Sigmoid colon (tissue), 7 donors: ENCODE measurements around the gene STX12. TPM values are rescaled to one million over a fixed set of nuclear protein-coding genes. Genes with fewer than 3 reads are reported as not detected.
"Not testable (repeated sequence)": the region's sequence is repeated elsewhere in the genome, so short reads cannot be mapped to it uniquely, and the experiment has no call there.

Experiments
- DNase-seq: peaks from one replicate; pipeline ENCODE4 v3.0.0-alpha.2; 2019
- H3K27ac ChIP-seq, 4 donors: fragments of 200-600 bp; sonication (generic); one replicate each; pipeline ENCODE4 v1.5.1; 2016 to 2019; ENCODE audit warnings: mild to moderate bottlenecking in 1 of 4
- H3K27me3 ChIP-seq, 3 donors: fragments of 200-600 bp; sonication (generic); one replicate each; pipeline ENCODE4 v1.5.1; 2019; ENCODE audit warnings: mild to moderate bottlenecking in 1 of 3
- H3K36me3 ChIP-seq, 4 donors: fragments of 200-600 bp; sonication (generic); one replicate each; pipeline ENCODE4 v1.5.1; 2016 to 2019
- H3K4me1 ChIP-seq, 4 donors: fragments of 200-600 bp; sonication (generic); one replicate each; pipeline ENCODE4 v1.5.1; 2017 to 2019
- H3K4me3 ChIP-seq, 4 donors: fragments of 200-600 bp; sonication (generic); one replicate each; pipeline ENCODE4 v1.5.1; 2017 to 2019; ENCODE audit warnings: mild to moderate bottlenecking in 2 of 4, moderate library complexity in 1 of 4
- H3K9me3 ChIP-seq, 4 donors: fragments of 200-600 bp in 3 of 4; sonication (generic) in 3 of 4; one replicate each; pipeline versions ENCODE4 v1.5.1 to v1.6.1; 2013 to 2019
- EP300 ChIP-seq, 4 donors: sonication (generic); formaldehyde crosslinking; IDR thresholded peaks; one replicate each; pipeline ENCODE4 v1.6.1; 2017; ENCODE audit warnings: antibody characterized with exemption in 4 of 4
- POLR2A ChIP-seq, 2 donors: fragments of 450-650 bp; IDR thresholded peaks; one replicate each; pipeline ENCODE4 v1.6.1; 2016; ENCODE audit warnings: antibody characterized with exemption in 2 of 2, mild to moderate bottlenecking in 2 of 2, moderate library complexity in 2 of 2
- POLR2AphosphoS5 ChIP-seq, 4 donors: sonication (generic); formaldehyde crosslinking; IDR thresholded peaks; one replicate each; pipeline ENCODE4 v1.6.1; 2017; ENCODE audit warnings: antibody characterized with exemption in 4 of 4
- WGBS, 2 donors: extraction: QIAGEN DNeasy Blood & Tissue Kit; methylation state at CpG; one replicate each; pipeline ENCODE4 v1.1.7; 2013; 5-methylcytosine and 5-hydroxymethylcytosine counted together
- intact Hi-C: fragments of 100-400 bp; cut with DNase I; formaldehyde crosslinking; loops from one replicate; pipeline ENCODE4 v1.15.1; 2023
- polyA plus RNA-seq, 3 donors: library from polyadenylated mRNA; stranded (reverse); fragments of 200-250 nt; gene quantifications; one replicate each; pipeline ENCODE4 v1.2.3, GENCODE V29; 2013
- total RNA-seq, 4 donors: library from RNA; depleted of rRNA; stranded (reverse); fragments of >200 nt; gene quantifications; one replicate each; pipeline ENCODE4 v1.1.0, GENCODE V29; 2016
- TF ChIP-seq, protein P1 (sequence below), 4 experiments: fragments of 450-650 bp in 3 of 4; fragments of 200-600 bp in 1 of 4; IDR thresholded peaks; one replicate each; pipeline ENCODE4 v1.5.1; 2016 to 2019; ENCODE audit warnings: antibody characterized with exemption in 4 of 4, mild to moderate bottlenecking in 3 of 4, moderate library complexity in 2 of 4
- donor health status: healthy with polysubstance abuse.
- donor health status: Bipolar disorder and iron deficiency.
- donor health status: healthy.

The STX12 gene
- total and polyA plus RNA-seq, 7 donors, result 38.5 to 78.6 (median 54.2) TPM

DNA sequence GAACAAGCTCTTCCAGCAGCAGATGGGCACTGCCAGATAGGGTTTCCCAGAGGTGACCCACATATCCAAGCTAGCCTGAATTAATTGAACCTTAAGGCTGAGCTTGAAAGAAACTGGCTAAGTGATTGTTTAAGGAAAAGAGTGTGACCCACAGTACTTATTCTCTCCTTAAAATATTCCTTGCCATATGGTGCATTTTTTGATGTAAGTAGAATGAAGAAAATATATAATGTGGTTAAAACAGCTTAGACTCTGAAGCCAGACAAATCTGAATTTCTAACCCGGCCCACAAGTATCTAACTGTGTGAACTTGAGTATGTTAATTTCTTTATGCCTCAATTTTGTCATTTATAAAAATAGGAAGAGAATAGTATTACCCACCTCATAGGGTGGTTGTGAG, 62.5 kb downstream of the STX12 start:
- Histone ChIP-seq H3K9me3 (no peaks in the 10 kb centered on the region), H3K27ac (no peak overlapping the region), H3K36me3 (peaks cover 0 to 44% (median 19%) of the 10 kb centered on the region in 4 donors), H3K4me3 (no peak overlapping the region), H3K4me1 (peaks cover 0 to 20% (median 15%) of the 10 kb centered on the region in 4 donors), H3K27me3 (no peaks in the 10 kb centered on the region)
- WGBS, 2 donors, result 93 to 94% methylated on average over 1 of the region's 1 CpG
- no peak for DNase-seq
- no peak for TF ChIP-seq POLR2AphosphoS5 (IDR thresholded peaks at IDR 0.05)
- no peak for TF ChIP-seq POLR2A (IDR thresholded peaks at IDR 0.05)
- TF ChIP-seq, protein P1, sequence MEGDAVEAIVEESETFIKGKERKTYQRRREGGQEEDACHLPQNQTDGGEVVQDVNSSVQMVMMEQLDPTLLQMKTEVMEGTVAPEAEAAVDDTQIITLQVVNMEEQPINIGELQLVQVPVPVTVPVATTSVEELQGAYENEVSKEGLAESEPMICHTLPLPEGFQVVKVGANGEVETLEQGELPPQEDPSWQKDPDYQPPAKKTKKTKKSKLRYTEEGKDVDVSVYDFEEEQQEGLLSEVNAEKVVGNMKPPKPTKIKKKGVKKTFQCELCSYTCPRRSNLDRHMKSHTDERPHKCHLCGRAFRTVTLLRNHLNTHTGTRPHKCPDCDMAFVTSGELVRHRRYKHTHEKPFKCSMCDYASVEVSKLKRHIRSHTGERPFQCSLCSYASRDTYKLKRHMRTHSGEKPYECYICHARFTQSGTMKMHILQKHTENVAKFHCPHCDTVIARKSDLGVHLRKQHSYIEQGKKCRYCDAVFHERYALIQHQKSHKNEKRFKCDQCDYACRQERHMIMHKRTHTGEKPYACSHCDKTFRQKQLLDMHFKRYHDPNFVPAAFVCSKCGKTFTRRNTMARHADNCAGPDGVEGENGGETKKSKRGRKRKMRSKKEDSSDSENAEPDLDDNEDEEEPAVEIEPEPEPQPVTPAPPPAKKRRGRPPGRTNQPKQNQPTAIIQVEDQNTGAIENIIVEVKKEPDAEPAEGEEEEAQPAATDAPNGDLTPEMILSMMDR (IDR thresholded peaks at IDR 0.05), result no peak
- TF ChIP-seq EP300 (IDR thresholded peaks at IDR 0.05), result no peak
- intact Hi-C loops, result no loop called here

DNA sequence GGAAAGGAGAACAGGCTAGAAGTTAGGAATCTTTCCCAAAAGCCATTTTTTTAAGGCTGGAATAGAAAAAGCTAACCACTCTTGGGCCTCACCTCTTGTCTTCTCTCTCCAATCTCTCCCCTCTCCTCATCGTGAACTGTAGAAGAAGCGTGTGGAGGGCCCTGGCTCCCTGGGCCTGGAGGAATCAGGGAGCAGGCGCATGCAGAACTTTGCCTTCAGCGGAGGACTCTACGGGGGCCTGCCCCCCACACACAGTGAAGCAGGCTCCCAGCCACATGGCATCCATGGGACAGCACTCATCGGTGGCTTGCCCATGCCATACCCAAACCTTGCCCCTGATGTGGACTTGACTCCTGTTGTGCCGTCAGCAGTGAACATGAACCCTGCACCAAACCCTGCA, 76.9 kb downstream of the STX12 start:
- DNase-seq, result peak; percentile 46
- Histone ChIP-seq H3K27ac (no peak overlapping the region), H3K4me3 (no peak overlapping the region), H3K27me3 (no peaks in the 10 kb centered on the region), H3K4me1 (no peaks in the 10 kb centered on the region), H3K9me3 (no peaks in the 10 kb centered on the region), H3K36me3 (peaks cover 26 to 69% (median 44%) of the 10 kb centered on the region in 4 donors)
- intact Hi-C loops, result no loop called here
- TF ChIP-seq EP300 (IDR thresholded peaks at IDR 0.05) (no peak), POLR2AphosphoS5 (IDR thresholded peaks at IDR 0.05) (no peak), POLR2A (IDR thresholded peaks at IDR 0.05) (no peak)
- TF ChIP-seq, protein P1 (IDR thresholded peaks at IDR 0.05), result no peak
- WGBS, 2 donors, result 96 to 98% methylated on average over 7 of the region's 7 CpGs

- H3K9me3 ChIP-seq, result no peaks in the 10 kb centered on the region
- peaks cover under 1 to 18% (median 10%) of the 10 kb centered on the region in 4 donors for H3K36me3 ChIP-seq
- TF ChIP-seq POLR2A (IDR thresholded peaks at IDR 0.05), result no peak
- TF ChIP-seq EP300 (IDR thresholded peaks at IDR 0.05), result no peak
- TF ChIP-seq, protein P1 (IDR thresholded peaks at IDR 0.05), result no peak
- no peak for TF ChIP-seq POLR2AphosphoS5 (IDR thresholded peaks at IDR 0.05)
- no peak overlapping the region for H3K27ac ChIP-seq
- intact Hi-C loops, result no loop called here
- WGBS, 2 donors, result 80 to 90% methylated on average over 6 of the region's 6 CpGs
- no peak overlapping the region for H3K4me3 ChIP-seq
- H3K4me1 ChIP-seq, result peaks cover 0 to 11% (median 4%) of the 10 kb centered on the region in 4 donors
- no peak for DNase-seq
- H3K27me3 ChIP-seq, result no peaks in the 10 kb centered on the region
Observed at GRCh38 chr1:27855085-27855484, 82.1 kb downstream of the STX12 start.

DNA sequence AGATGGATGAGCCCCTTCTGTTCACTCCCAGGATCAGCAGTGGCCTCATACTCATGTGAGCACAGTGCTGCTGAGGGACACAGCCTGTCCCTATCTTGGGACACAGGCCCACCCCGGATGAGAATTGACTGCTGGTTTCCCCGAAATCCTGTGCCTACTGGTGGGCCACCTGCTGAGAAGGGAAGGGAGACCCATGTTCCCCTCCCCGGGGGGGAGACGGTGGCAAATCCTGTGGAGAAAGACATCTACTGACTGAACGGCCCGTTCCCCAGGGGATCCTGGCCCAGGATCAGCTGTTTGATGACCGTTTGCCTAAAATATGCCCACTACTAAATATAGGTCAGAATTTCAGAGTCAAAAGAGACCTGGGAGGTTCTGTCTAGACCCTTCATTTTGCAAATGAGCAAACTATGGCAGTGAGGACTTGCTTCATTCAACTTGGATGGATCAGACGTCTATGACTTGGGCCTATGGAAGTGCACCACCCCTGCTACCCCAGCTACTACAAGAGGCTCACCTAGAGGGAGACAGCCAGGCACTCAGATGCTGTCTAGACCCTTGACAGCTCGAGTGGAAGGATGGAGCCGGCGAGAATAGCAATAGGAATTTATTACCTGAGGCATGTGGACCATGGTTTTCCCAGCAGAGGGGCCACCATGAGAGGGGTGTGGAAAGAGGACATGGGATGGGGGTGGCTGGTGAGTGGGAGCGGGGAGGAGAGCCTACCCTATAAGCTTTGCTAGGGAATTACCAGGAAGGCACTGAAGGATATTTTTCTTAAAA, 83.7 kb downstream of the STX12 start:
- Histone ChIP-seq H3K4me1 (peaks cover 0 to 11% (median 4%) of the 10 kb centered on the region in 4 donors), H3K9me3 (no peaks in the 10 kb centered on the region), H3K4me3 (no peak overlapping the region), H3K36me3 (peaks cover 0 to 1% (median 0%) of the 10 kb centered on the region in 4 donors), H3K27me3 (no peaks in the 10 kb centered on the region), H3K27ac (no peak overlapping the region)
- intact Hi-C loops, result no loop called here
- peak; percentile 60 for DNase-seq
- 72 to 83% methylated on average over 12 of the region's 12 CpGs for WGBS, 2 donors
- no peak for TF ChIP-seq POLR2A (IDR thresholded peaks at IDR 0.05)
- no peak for TF ChIP-seq POLR2AphosphoS5 (IDR thresholded peaks at IDR 0.05)
- TF ChIP-seq, protein P1 (IDR thresholded peaks at IDR 0.05), result no peak
- TF ChIP-seq EP300 (IDR thresholded peaks at IDR 0.05), result no peak

- H3K36me3 ChIP-seq, H3K4me3 ChIP-seq, intact Hi-C loops, H3K27me3 ChIP-seq, H3K9me3 ChIP-seq, H3K27ac ChIP-seq: not testable (repeated sequence)
- WGBS, 2 donors, result 78 to 87% methylated on average over 11 of the region's 11 CpGs
- peak; percentile 37 for DNase-seq
- peaks cover 0 to 11% (median 4%) of the 10 kb centered on the region in 4 donors for H3K4me1 ChIP-seq
Observed at GRCh38 chr1:27857552-27857951, 84.5 kb downstream of the STX12 start.
